DMS153 treated with DMSO at 0.1 percent for 48 hours (cell line): ENCODE measurements around the gene PREX1.
A peak's percentile ranks its signal among the peaks of the same experiment; 100 is the strongest.

Experiments used
- DNase-seq: peaks from one replicate; lab custom pipeline; 2025; ENCODE audit not compliant: unreplicated experiment; lab: John Stamatoyannopoulos, UW

Gene PREX1

DNA sequence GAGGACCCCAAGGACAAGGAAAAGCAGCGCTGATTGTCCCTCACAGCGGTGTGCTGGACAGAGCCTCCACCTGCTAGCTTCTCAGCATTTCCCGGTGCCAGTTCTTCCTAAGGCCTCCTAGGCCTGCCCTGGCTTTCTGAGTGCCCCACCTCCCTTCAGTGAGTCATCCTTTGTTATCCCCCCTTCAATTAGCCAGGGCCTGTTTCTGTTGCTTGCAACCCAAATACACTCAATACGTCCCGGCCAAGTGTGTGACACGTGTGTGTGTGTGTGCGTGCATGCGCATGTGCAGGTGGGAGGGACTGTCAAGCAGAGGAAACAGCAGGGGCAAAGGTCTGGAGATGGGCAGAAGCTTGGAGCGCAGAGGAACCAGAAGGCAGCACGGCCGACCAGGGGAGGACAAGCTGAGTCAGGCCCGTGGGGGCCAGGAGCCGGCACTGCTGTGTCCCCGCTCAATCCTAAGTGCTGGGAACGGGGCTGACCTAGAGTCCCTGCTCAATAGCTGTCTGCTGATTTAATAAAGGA is 159.8 kb downstream of the PREX1 start:
- DNase-seq, result no peak

GRCh38 chr20:48667481-48667880 is 160.3 kb downstream of the PREX1 start:
- DNase-seq, result no peak

GRCh38 chr20:48665785-48666184 is 162.0 kb downstream of the PREX1 start:
- DNase-seq, result no peak

DNA sequence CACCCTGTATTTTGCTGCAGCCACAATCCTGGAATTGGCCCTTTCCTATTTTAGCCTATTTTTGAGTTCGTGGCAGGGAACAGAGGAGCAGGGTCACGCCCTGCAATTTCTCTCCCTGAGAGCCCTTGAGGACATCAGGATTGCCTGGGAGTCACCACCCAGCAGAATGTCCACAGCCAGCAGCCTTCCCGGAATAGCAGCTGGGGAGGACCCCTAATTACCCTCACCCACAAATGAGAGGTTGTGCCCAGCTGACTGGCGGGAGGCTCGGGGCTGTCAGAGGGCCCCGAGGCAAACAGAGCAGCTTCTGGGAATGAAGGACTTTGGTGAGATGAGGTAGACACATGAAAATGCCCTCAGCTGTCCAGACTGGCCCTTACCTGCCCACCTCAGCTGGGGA is 165.1 kb downstream of the PREX1 start:
- no peak for DNase-seq

DNA sequence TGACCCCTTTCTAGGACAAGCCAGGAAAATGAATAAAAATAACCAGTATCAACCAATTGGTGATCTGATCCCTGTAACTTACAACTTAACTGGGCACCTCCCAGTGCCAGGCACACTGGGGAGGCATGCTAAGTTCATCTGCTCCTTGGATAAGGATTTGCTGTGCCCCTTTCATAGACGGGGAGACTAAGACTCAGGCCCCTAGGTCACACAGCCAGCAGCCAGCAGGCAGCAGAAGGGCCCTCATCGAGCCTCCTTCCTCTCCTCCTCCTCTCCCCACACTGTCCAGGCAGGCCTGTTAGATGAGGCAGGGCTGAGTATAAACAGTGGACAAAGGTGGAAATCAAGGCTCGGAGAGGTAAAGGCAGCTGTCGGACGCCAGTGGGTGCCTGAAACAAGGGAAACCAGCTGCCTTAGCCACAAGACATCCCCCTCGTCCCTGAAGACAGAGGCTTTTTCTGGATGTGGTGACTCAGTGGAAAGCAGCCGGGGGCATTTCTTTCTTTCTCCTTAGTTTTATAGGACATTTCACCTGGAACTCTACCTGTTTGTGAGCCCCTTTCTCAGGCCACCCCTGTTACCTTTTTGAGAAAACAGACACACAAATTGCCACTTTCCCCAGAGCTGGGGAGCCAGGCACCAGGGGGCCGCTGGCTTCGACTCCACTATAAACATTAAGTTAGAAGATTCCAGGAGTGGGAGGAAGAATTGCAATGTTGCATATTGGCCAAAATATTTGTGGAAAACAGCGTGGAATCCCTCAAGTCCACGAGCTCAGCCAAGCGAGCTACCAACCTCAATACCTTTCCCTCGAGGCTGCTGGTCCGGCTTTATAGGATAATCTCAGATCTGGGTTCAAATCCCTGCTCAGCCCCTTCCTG is 166.0 kb downstream of the PREX1 start:
- no peak for DNase-seq

GRCh38 chr20:48660788-48661187 is 167.0 kb downstream of the PREX1 start:
- no peak for DNase-seq

- DNase-seq, result no peak
Observed at GRCh38 chr20:48659858-48660257, 167.9 kb downstream of the PREX1 start.

GRCh38 chr20:48658505-48658904 is 169.3 kb downstream of the PREX1 start:
- no peak for DNase-seq

GRCh38 chr20:48658198-48658476 is 169.7 kb downstream of the PREX1 start:
- no peak for DNase-seq

GRCh38 chr20:48657426-48658197 is 170.2 kb downstream of the PREX1 start:
- DNase-seq, result peak; percentile 67

GRCh38 chr20:48656661-48657211 is 171.1 kb downstream of the PREX1 start:
- no peak for DNase-seq

- no peak for DNase-seq
Observed at GRCh38 chr20:48656137-48656536, 171.7 kb downstream of the PREX1 start.

DNA sequence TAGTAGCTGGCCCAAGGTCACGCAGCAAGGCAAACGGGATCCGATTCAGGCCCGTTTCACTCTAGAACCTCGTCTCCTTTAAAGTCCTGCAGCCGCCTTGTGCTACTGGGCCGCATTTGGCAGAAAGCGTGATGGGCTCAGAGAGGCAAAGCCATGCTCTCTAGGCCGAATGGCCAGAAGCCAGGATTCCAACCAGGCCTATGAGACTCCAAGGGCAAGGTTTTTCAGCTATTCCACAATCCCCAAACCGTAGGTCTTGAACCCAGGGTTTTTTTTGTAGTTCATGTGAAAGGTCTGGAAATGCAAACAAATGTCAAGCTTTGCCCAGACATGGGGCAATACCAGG is 174.1 kb downstream of the PREX1 start:
- DNase-seq, result no peak

GRCh38 chr20:48652961-48653705 is 174.7 kb downstream of the PREX1 start:
- no peak for DNase-seq

DNA sequence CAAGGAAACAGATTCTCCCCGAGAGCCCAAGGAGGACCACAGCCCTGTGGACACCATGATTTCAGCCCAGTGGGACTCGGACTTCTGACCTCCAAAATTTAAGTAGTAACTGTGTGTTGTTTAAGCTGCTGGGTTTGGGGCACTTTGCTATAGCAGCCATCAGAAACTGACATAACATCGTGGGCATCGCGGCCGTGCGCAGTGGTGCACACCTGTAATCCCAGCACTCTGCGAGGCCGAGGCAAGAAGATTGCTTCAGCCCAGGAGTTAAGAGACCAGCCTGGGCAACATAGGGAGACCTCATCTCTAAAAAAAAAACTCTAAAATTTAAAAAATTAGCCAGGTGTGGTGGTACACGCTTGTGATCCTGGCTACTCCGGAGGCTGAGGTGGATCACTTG is 175.8 kb downstream of the PREX1 start:
- DNase-seq, result no peak

GRCh38 chr20:48651271-48651670 is 176.5 kb downstream of the PREX1 start:
- DNase-seq, result no peak

DNA sequence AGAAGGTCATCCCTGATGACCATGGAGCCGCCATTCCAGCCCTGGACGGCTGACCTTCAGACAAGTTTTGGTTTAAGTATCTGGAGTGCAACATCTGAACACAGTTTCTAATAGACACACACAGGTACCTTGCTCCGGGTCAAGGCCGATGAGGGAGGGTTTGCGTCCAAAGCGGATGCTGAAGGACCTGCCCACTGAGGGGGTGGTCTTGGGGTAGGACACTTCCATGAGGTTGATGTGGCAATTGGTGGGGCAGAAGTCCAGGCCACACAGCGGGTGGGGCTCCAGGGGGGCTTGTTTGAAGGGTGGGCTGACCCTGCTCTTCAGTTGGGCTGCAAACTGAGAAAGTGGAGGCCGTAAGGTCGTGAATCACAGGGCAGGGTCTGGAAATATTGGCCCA is 177.9 kb downstream of the PREX1 start:
- DNase-seq, result no peak

GRCh38 chr20:48649104-48649626 is 178.6 kb downstream of the PREX1 start:
- no peak for DNase-seq

DNA sequence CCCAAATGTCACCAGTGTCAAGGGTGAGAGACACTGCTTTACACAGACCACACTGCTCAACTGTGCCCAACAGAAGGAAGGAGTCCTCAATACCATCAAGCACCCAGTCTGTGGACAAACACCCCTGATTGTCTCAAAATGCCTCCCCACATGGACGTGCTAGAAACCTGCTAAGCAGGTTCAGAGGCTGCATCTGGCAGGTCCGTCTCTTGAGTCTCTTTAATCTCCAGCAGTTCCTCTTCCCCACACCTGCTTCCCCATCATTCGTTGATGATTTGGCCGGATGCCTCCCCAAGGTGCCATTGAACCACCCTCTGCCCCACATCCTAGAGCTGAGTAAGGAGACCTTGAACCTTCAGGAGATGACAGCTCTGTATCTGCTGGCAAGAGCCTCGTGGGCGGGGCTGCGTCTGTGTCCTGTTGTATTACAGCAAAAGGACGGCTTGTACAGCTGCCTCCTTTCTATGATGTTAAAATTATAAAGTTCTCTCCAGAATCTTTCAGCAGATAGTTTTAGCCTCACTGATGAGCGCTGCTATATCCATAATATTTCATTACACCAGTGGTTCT is 179.2 kb downstream of the PREX1 start:
- DNase-seq, result peak; percentile 8

GRCh38 chr20:48647858-48648257 is 179.9 kb downstream of the PREX1 start:
- DNase-seq, result no peak

DNA sequence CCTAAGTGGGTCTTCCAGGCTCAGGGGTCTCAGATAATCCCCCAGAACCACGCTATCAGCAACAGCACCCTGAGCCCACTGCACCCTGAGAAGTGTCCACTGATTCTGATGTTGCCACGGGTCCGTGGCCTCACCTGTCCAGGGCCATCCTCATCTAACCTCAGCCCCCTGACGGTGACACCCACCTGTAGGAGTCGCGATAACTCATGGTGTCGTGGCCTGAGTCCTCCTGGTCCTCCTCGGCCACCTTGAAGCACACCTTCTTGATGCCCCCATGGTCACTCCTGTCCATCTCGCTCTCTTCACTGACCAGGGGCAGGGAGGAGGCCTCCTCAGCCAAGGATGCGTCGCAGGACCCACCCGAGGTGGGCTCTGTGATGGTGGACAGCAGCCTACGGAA is 182.1 kb downstream of the PREX1 start:
- no peak for DNase-seq
